Measurements from ENCODE around the gene KRTDAP.

KRTDAP gene

GRCh38 chr19:35519291-35519690, 29.0 kb upstream of the KRTDAP start:
- Mint-ChIP-seq H3K27ac (peak overlapping the region; percentile 57), H3K36me3 (no peaks in the 10 kb centered on the region), H3K4me3 (no peak overlapping the region), H3K27me3 (peaks cover 2% of the 10 kb centered on the region), H3K4me1 (no peaks in the 10 kb centered on the region), H3K9me3 (no peaks in the 10 kb centered on the region)

- no peaks in the 10 kb centered on the region for H3K9me3 Mint-ChIP-seq
- no peaks in the 10 kb centered on the region for H3K4me1 Mint-ChIP-seq
- H3K4me3 Mint-ChIP-seq: no peak overlapping the region
- H3K36me3 Mint-ChIP-seq: no peaks in the 10 kb centered on the region
- H3K27me3 Mint-ChIP-seq: peaks cover 2% of the 10 kb centered on the region
- no peak overlapping the region for H3K27ac Mint-ChIP-seq
Measured at GRCh38 chr19:35518313-35518712, 28.0 kb upstream of the KRTDAP start.

GRCh38 chr19:35517342-35517741, 27.1 kb upstream of the KRTDAP start:
- Mint-ChIP-seq H3K27ac (peak overlapping the region; percentile 8), H3K27me3 (peaks cover 5% of the 10 kb centered on the region), H3K4me3 (no peak overlapping the region), H3K36me3 (no peaks in the 10 kb centered on the region), H3K9me3 (no peaks in the 10 kb centered on the region), H3K4me1 (no peaks in the 10 kb centered on the region)

- H3K4me1 Mint-ChIP-seq: no peaks in the 10 kb centered on the region
- H3K27ac Mint-ChIP-seq: no peak overlapping the region
- no peaks in the 10 kb centered on the region for H3K36me3 Mint-ChIP-seq
- H3K27me3 Mint-ChIP-seq: peaks cover 5% of the 10 kb centered on the region
- no peaks in the 10 kb centered on the region for H3K9me3 Mint-ChIP-seq
- H3K4me3 Mint-ChIP-seq: no peak overlapping the region
Measured at GRCh38 chr19:35516310-35516709, 26.0 kb upstream of the KRTDAP start.

GRCh38 chr19:35514282-35514809, 24.1 kb upstream of the KRTDAP start:
- Mint-ChIP-seq H3K4me3 (no peak overlapping the region), H3K36me3 (no peaks in the 10 kb centered on the region), H3K4me1 (peaks cover 13% of the 10 kb centered on the region), H3K27ac (no peak overlapping the region), H3K27me3 (peaks cover 5% of the 10 kb centered on the region), H3K9me3 (no peaks in the 10 kb centered on the region)

- H3K27me3 Mint-ChIP-seq: peaks cover 5% of the 10 kb centered on the region
- H3K4me3 Mint-ChIP-seq: no peak within 1 kb of the TSS
- H3K4me1 Mint-ChIP-seq: peaks cover 15% of the 10 kb centered on the region
- H3K36me3 Mint-ChIP-seq: no peaks in the 10 kb centered on the region
- H3K9me3 Mint-ChIP-seq: no peaks in the 10 kb centered on the region
- no peak within 1 kb of the TSS for H3K27ac Mint-ChIP-seq
Measured at GRCh38 chr19:35513628-35514281, 23.5 kb upstream of the KRTDAP start, which contains the start of gene DMKN. TSS of gene DMKN (minus strand) at chr19:35513649. CDS start at chr19:35513475, 174 bp downstream.

GRCh38 chr19:35512831-35513627, 22.8 kb upstream of the KRTDAP start:
- Mint-ChIP-seq H3K27ac (no peak overlapping the region), H3K27me3 (peaks cover 8% of the 10 kb centered on the region), H3K9me3 (no peaks in the 10 kb centered on the region), H3K4me3 (no peak overlapping the region), H3K4me1 (peaks cover 15% of the 10 kb centered on the region), H3K36me3 (no peaks in the 10 kb centered on the region)

GRCh38 chr19:35511337-35511736, 21.1 kb upstream of the KRTDAP start:
- no peaks in the 10 kb centered on the region for H3K9me3 Mint-ChIP-seq
- no peak overlapping the region for H3K4me3 Mint-ChIP-seq
- no peaks in the 10 kb centered on the region for H3K36me3 Mint-ChIP-seq
- peaks cover 8% of the 10 kb centered on the region for H3K27me3 Mint-ChIP-seq
- H3K4me1 Mint-ChIP-seq: peaks cover 15% of the 10 kb centered on the region
- no peak overlapping the region for H3K27ac Mint-ChIP-seq

- no peak overlapping the region for H3K27ac Mint-ChIP-seq
- peak overlapping the region; percentile 77 for H3K4me3 Mint-ChIP-seq
- peaks cover 9% of the 10 kb centered on the region for H3K27me3 Mint-ChIP-seq
- H3K36me3 Mint-ChIP-seq: no peaks in the 10 kb centered on the region
- no peaks in the 10 kb centered on the region for H3K9me3 Mint-ChIP-seq
- peaks cover 15% of the 10 kb centered on the region for H3K4me1 Mint-ChIP-seq
Measured at GRCh38 chr19:35510626-35510964, 20.3 kb upstream of the KRTDAP start.

- Mint-ChIP-seq H3K27me3 (peaks cover 13% of the 10 kb centered on the region), H3K9me3 (no peaks in the 10 kb centered on the region), H3K4me1 (peaks cover 15% of the 10 kb centered on the region), H3K27ac (no peak overlapping the region), H3K4me3 (peak overlapping the region; percentile 77), H3K36me3 (no peaks in the 10 kb centered on the region)
Measured at GRCh38 chr19:35509861-35510625, 19.8 kb upstream of the KRTDAP start.

- peaks cover 11% of the 10 kb centered on the region for H3K27me3 Mint-ChIP-seq
- H3K4me3 Mint-ChIP-seq: peak overlapping the region; percentile 77
- no peaks in the 10 kb centered on the region for H3K36me3 Mint-ChIP-seq
- H3K9me3 Mint-ChIP-seq: no peaks in the 10 kb centered on the region
- H3K27ac Mint-ChIP-seq: no peak overlapping the region
- H3K4me1 Mint-ChIP-seq: peaks cover 15% of the 10 kb centered on the region
Measured at GRCh38 chr19:35509018-35509652, 18.9 kb upstream of the KRTDAP start.

- Mint-ChIP-seq H3K27me3 (peaks cover 11% of the 10 kb centered on the region), H3K9me3 (no peaks in the 10 kb centered on the region)
Measured at GRCh38 chr19:35508129-35508528, 17.9 kb upstream of the KRTDAP start.

GRCh38 chr19:35507561-35507960, 17.3 kb upstream of the KRTDAP start:
- H3K27me3 Mint-ChIP-seq: peaks cover 9% of the 10 kb centered on the region
- H3K27ac Mint-ChIP-seq: no peak overlapping the region
- no peaks in the 10 kb centered on the region for H3K36me3 Mint-ChIP-seq
- H3K9me3 Mint-ChIP-seq: no peaks in the 10 kb centered on the region
- no peak overlapping the region for H3K4me3 Mint-ChIP-seq
- H3K4me1 Mint-ChIP-seq: peaks cover 15% of the 10 kb centered on the region

More at GRCh38 chr19:35508129-35508528, 17.9 kb upstream of the KRTDAP start:
- Mint-ChIP-seq H3K27ac (no peak overlapping the region), H3K4me1 (peaks cover 15% of the 10 kb centered on the region), H3K36me3 (no peaks in the 10 kb centered on the region), H3K4me3 (no peak overlapping the region)

- Mint-ChIP-seq H3K27me3 (peaks cover 11% of the 10 kb centered on the region), H3K4me1 (peaks cover 15% of the 10 kb centered on the region), H3K27ac (no peak overlapping the region), H3K4me3 (no peak overlapping the region), H3K36me3 (no peaks in the 10 kb centered on the region), H3K9me3 (no peaks in the 10 kb centered on the region)
Measured at GRCh38 chr19:35506011-35506410, 15.7 kb upstream of the KRTDAP start.

- H3K36me3 Mint-ChIP-seq: no peaks in the 10 kb centered on the region
- H3K9me3 Mint-ChIP-seq: no peaks in the 10 kb centered on the region
- no peaks in the 10 kb centered on the region for H3K4me1 Mint-ChIP-seq
- peaks cover 8% of the 10 kb centered on the region for H3K27me3 Mint-ChIP-seq
- H3K4me3 Mint-ChIP-seq: no peak overlapping the region
- H3K27ac Mint-ChIP-seq: no peak overlapping the region
Measured at GRCh38 chr19:35502751-35503150, 12.5 kb upstream of the KRTDAP start.
